Peyer's patch (tissue), 4 donors: Measurements from ENCODE around the gene RASSF4.

Experiments
- CTCF ChIP-seq, 6 experiments: fragments of 450-650 bp in 4 of 6; fragments of 200-600 bp in 2 of 6; sonication (generic) in 1 of 6; IDR thresholded peaks; one replicate each; pipeline ENCODE4 v1.5.1; 2017 to 2019; ENCODE audit warnings: antibody characterized with exemption in 6 of 6, mild to moderate bottlenecking in 3 of 6, moderate library complexity in 1 of 6
- POLR2A ChIP-seq, 2 donors: fragments of 450-650 bp; IDR thresholded peaks; one replicate each; pipeline ENCODE4 v1.5.1; 2017; ENCODE audit warnings: antibody characterized with exemption in 2 of 2, mild to moderate bottlenecking in 2 of 2, moderate library complexity in 2 of 2

- TF ChIP-seq CTCF (IDR thresholded peaks at IDR 0.05): no peak
- TF ChIP-seq POLR2A (IDR thresholded peaks at IDR 0.05): no peak
These were observed 4.6 kb upstream of the RASSF4 start for GRCh38 chr10:44954962-44955361.
